ENCODE measurements around the gene SH3BP4. TPM values are rescaled to one million over a fixed set of nuclear protein-coding genes. Genes with fewer than 3 reads are reported as not detected.
"Not testable (repeated sequence)": the region's sequence is repeated elsewhere in the genome, so short reads cannot be mapped to it uniquely, and the experiment has no call there.

SH3BP4 gene
- total RNA-seq, 1 experiment from 2014 or later: 89.1 TPM

DNA sequence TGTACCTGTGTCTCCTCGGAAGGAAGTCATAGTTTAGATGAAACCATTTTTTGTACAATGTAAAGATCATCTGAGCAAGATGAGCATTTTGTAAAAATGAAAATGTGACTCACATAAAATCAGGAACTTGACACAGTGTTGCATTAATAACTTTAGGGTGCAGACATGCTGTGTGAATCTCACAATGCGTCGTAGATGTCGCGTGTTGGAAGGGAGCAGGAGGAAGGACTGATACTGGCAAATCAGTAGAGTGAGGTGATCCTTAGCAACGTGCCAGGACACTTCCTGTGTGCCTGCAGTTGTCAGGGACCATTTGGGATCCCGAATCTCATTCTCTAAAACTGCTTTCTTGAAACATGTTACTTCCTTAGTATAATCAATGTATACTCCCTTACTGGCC lies 103.1 kb downstream of the SH3BP4 start:
- DNase-seq (ENCODE audit: low read depth): no peak

DNA sequence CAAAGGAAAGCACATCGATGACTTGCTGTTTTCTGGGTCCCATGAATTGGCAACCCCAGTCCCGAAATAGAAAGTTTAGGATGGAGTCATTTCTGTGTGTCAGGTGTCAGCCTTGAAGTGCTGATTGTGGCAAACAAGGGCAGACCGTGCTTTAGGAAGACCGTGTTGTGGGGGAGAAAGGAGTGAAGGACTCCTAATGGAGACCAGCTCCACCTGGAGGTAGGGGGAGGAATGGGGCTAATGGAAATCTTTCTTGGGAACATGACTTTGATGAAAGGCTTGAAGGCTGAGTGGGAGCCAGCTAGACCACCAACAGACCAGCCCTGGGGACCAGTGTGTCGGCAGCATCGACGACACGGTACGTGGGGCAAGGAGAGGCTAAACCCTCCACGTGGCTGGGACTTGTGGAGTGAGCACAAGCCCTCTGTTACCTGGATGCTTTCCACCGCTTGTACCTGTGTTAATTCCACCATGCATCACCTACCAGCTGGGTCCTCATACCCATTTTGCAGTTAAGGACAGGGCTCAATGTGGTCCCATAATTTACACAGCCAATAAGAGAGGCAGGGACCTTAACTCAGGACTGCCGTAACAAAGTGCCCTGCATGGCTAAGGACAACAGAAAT lies 104.2 kb downstream of the SH3BP4 start:
- DNase-seq (ENCODE audit: low read depth): peak; percentile 52

DNA sequence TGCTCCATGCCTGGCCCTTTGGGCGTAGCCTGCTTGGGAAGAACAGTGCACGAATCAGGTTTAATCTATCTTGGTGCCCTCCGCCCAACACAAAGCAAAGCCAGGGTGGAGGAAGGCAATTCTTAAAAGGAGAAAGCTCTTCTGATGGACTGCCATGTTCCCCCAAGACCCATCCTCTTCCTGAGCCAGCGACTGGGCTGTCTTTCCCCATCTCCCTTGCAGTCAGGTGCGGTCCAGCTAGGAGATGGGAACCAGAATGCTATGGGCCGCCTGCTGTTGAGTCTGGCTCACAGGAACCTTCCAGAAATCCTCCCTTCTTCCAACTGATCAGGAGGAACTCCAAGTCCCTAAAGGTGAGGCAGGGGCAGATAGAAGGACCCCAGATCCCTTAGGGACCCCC lies 105.0 kb downstream of the SH3BP4 start:
- DNase-seq (ENCODE audit: low read depth): no peak

DNA sequence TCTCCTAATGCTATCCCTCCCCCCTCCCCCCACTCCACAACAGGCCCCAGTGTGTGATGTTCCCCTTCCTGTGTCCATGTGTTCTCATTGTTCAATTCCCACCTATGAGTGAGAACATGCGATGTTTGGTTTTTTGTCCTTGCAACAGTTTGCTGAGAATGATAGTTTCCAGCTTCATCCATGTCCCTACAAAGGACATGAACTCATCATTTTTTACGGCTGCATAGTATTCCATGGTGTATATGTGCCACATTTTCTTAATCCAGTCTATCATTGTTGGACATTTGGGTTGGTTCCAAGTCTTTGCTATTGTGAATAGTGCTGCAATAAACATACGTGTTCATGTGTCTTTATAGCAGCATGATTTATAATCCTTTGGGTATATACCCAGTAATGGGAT lies 105.8 kb downstream of the SH3BP4 start:
- DNase-seq (ENCODE audit: low read depth): not testable (repeated sequence)

DNA sequence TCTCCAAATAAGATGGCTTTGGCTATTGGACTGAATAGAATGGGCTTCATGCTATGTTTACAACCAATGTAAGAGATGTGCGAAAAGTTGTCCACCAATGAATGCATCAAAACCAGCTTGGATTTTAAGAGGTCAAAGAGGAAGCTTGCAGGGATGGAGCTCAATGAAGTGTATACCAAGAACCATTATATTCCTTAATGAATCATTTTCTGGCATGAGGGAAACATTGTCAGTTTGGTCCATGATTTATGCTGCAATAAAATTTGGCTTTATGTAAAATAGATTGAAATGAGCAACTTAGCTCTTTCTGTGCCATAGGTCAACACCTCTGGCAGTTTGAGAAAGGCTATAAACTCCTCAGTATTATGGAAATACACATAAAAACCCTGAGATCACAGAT lies 107.3 kb downstream of the SH3BP4 start:
- peak; percentile 67 for DNase-seq (ENCODE audit: low read depth)

DNA sequence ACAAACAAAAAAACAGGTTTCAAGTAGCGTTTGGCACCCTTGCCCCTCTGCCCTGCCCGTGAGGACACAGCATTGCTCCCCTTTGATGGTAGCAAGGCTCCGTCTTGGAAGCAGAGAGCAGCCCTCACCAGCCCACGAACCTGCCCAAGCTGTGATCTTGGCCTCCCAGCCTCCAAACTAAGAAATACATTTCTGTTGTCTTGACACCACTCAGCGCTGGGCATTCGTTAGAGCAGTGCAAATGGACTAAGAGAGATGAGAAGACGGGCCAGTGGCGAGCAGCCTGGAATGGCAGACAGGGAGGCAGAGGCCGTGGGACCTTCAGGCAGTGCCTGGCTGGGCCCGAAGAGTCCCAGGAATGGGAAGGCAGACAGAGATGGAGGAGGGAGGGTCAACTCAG lies 109.8 kb downstream of the SH3BP4 start:
- no peak for DNase-seq (ENCODE audit: low read depth)

DNA sequence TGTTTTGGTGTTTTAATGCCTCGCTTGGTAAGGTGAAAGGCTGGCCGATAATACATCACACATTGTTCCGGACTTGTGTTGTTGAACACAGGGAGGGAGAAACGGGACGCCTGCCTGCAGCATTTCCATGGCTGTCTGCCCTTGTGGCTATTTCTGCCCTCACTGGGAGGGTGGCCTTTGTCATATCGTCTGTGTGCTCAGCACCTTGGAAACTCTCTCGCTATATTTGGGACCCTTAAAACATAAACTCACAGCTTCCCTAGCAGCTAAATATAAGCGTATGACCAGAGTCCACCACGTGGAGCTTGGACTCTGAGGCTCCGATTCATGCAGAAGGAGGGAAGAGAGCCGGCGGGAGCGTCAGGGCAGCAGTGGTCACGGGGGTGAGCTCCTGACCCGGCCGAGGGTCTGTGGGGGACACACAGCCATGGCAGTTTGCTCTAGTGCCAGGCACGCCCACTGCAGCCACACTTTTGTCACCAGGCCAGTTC lies 111.7 kb downstream of the SH3BP4 start:
- DNase-seq (ENCODE audit: low read depth): no peak

DNA sequence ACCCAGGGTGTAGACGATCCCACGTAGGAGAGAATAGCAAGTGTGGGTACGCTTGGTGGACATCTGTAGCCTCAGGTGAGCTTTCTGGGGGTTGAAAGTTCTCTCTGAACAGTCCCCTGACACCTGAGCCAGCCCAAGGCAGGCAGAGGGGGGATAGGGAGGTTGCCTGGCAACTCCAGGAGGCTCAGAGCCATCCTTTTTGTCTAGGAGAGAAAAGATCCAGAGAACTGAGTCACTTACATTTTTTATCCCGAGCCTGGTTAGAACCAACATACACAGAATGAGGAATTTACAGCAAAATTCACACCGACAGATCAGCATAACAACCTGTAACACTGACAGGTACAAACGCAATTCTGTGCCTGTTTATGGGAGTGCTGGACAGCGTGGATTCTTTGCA lies 113.2 kb downstream of the SH3BP4 start:
- no peak for DNase-seq (ENCODE audit: low read depth)

DNA sequence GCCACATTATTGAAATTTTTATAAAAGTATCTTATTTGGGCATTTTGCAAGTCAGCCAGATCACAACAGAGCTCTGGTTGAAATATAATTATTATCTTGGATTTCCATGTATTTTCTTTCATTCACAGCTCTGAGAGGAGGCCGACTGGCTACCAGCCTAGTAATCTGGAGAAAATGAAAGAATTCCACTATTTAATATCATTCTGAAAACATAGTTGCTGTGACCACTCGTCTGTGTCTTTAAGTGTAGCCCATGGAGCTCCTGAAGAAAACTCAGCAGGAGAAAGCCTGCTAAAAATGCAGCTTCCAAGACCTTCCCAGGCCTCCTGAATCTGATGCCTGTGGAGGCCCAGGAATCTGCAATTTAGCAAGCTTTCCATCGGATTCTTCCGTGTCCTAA lies 114.7 kb downstream of the SH3BP4 start:
- DNase-seq (ENCODE audit: low read depth): no peak

DNA sequence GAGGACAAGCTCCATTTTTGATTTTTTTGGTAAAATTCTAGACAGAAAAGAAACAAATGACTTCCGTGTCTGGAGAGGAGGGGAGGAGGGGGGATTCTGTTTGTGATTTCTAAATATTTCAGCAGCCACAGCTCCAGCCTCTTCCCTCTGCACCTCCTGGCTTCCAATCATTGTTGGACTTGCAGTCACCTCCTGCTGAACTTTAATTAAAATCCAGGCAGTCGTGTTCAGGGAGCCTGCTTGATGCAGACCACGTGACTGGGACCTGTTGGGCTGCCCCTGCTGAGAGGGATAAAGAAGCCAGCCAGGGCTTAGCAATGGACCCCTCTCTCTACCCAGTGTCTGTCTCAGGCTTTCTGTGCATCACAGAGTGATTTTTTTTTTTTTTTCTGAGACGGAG lies 115.1 kb downstream of the SH3BP4 start:
- no peak for DNase-seq (ENCODE audit: low read depth)

DNA sequence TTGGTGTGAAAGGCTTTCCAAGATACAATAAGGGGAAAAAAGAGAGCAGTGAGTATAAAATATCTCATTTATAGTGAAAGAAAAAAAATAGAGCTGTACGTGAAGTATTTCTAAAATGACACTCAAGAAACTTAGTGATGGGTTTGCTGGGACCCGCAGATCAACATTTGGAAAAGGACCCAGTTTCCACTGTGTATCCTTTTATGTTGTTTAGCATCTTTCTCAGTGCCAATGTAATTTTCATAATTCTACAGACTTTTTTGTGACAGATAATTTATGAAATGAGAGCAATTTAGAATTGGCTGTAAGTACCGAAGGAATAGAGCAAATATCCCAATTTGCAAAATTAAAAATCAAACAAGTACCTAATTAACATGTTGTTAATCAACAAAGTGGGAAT lies 116.9 kb downstream of the SH3BP4 start:
- DNase-seq (ENCODE audit: low read depth): no peak

DNA sequence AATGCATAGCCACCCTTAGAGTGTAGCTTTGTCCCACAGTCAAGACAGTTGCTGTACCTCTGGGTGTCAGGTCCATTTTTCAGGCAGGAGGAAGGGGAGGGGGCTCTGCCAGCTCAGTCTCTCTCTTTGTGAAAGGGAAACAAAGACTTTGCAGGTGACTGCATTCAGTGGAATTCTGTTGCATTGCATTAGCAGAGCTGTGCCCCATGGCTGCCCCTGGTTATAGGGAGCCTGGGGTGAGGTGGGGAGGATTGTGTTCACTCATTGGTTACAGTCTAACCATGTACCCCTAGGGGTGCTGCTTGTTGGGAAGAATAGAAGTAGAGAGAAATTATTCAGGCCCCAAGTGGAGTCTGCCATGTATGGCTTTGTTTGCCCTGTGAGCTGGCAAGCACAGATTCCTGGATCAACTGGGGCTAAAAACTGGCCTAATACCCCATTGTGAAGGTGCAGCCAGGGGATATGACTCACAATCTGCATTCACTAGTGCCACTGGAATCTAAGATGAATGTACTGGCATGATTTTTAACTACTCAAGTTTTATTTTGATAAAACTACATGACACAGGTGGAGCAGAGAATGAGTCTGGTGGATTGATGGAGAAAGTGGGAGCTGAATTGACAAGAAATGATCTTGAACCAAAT lies 118.4 kb downstream of the SH3BP4 start:
- peak; percentile 69 for DNase-seq (ENCODE audit: low read depth)

DNA sequence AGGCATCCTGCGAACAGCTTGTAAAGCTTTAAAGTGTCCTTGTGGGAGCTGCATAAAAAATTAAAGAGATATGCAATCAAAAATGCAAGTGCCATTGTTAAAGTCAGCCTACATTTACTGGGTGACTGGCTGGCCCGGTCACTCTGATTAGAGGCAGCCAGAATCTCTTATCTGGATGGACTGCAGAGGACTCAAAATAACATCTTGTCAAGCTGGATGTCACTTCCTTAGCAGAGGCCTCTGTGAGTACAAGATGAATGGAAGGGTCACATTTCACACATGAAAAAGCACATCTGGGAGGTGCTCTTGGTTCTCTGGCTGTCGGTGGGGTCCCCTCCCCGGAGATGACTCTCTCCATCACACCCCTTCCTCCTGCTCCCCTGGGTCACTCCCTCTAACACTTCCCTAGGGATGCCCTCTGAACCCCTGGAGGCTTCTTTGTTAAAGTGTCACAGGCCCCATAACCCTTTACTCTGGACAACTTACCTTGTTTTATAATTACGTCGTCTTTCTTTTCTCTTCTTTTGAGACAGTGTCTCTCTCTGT lies 122.1 kb downstream of the SH3BP4 start:
- no peak for DNase-seq (ENCODE audit: low read depth)

DNA sequence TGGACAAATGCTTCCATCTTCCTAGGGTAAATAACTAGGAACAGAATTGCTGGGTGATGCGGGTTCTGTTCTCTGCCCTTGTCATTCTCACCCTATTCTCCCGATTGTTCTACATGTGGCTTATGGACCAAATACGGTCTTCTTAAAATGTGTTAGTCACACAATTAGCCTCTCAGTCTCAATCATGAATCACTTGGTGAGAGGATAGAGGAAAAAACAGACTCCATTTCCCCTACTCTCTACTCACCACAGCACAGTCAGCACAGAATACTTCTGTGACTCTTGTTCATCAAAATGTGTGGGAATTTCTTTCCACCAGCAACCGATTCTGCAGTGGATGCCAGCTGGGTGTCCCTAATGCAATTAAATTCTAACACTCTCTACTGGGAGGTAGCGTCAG lies 125.2 kb downstream of the SH3BP4 start:
- no peak for DNase-seq (ENCODE audit: low read depth)

DNA sequence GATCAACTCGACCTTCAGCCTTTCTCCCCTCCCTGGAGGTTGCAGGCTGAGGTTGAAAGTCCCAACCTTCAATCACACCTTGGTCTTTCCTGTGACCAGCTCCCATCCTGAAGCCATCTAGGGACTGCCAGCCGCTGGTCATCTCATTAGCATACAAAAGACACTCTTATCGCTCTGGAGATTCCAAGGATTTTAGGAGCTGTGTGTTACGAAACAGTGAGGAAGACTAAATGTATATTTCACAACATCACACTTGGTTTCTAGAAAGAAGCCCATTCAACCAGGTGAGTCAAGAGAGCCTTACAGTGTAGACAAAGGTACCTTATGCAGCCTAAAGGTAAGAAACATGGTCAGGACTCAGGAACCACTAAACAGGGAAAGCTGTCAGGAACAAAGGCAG lies 126.4 kb downstream of the SH3BP4 start:
- no peak for DNase-seq (ENCODE audit: low read depth)

DNA sequence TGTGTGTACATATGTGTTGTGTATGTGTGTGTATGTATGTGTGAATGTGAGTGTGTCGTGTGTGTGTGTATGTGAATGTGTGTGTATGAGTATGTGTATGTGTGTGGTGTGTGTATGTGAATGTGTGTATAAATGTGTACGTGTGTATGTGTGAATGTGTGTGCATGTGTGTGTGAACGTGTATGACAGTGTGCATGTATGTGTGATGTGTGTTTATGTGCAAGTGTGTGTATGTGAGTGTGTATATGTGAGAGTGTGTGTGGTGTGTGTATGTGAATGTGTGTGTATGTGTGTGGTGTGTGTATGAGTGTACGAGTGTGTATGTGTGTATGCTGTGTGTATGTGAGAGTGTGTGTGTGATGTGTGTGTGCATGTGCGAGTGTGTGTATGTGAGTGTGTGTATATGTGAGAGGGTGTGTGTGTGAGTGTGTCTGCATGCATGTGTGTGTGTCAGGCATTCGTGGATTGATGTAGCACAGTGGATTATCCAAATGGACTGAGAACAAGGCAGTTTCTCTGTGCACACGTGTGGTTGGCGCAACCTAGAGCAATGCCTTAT lies 127.2 kb downstream of the SH3BP4 start:
- no peak for DNase-seq (ENCODE audit: low read depth)

DNA sequence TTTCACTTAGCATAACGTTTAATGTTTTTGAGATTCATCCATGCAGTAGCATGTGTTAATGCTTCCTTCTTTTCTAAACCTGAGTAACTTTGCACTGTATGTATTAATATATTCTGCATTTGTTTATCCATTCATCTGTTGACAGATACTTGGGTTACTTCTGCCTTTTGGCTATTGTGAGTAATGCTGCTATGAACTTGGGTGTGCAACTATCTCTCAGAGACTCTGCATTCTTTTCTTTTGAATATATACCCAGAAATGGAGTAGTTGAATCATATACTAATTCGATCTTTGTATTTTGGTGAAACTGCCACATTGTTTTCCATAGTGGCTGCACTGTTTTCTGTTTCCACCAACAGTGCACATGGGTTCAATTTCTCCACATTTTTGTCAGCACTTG lies 128.3 kb downstream of the SH3BP4 start:
- peak; percentile 19 for DNase-seq (ENCODE audit: low read depth)

DNA sequence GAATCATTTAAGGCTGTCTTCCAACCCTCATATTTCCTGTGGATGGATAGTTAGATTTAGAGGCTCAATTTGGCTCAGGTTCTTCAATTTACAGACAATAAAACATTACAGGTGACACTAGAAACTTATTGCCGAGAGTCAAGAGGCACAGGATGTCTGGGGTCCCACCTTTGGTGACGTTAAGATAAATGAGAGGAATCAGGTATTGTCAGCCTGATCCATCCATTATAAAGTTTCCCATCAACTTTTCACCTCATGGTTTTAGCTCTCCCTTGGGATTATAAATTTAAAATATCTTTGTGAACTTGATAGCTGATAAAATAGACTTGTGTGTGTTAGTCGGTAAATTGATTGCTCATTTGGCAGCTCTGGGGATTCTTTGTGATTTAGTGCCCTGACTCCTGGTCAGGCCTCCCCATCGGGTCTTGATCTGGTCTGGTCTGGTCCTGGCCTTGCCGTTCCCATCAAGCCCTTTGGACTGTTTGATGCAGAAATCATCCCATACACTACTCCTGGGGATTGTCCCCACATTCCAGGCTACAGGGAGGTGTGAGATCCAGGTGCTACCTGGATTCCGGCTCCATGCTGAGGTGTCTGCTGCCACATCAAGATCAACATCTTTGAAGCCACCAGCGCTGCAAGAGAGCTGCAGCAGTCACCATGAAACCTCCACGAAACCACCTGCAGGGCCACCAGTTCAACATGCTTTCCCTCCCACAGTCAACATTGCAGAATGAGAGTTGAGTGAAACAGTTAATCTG lies 130.9 kb downstream of the SH3BP4 start:
- DNase-seq (ENCODE audit: low read depth): no peak

DNA sequence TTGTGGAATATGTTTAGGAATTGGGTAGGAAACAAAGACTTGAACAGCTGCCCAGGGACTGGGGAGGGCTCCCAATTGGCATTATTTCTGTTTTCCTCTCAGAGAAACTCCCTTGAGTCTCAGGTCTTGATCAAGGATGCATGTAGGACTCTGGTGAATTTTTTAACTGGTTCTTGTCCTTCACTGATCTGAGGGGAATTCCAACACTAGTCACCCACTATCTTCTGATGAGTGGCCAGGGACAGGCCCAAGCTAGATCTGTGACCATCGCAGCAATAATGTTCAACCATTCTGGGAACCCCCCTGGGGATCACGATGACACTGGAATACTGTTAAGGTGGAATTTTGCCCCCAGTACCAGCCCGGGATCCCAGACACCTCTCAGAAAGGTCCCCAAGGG lies 132.0 kb downstream of the SH3BP4 start:
- DNase-seq (ENCODE audit: low read depth): no peak

DNA sequence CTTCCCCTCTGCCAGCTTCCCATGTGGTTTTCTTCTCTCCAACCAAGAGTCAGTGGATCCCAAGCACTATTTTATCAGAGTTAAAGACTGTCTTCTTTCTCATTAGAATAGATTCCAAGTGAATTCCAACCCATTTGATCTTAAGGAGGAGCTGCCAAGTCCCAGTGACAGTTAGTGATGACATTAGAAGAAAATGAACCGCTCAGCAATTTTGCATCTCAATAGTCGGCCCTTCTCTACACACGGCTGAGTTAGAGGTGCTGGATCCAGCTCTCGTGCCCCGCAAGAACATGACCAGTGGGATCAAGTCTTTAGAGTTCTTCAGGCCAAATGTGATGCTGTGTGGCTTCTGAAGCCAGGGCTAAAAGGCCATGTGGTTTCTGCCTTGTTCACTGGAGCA lies 132.6 kb downstream of the SH3BP4 start:
- no peak for DNase-seq (ENCODE audit: low read depth)

DNA sequence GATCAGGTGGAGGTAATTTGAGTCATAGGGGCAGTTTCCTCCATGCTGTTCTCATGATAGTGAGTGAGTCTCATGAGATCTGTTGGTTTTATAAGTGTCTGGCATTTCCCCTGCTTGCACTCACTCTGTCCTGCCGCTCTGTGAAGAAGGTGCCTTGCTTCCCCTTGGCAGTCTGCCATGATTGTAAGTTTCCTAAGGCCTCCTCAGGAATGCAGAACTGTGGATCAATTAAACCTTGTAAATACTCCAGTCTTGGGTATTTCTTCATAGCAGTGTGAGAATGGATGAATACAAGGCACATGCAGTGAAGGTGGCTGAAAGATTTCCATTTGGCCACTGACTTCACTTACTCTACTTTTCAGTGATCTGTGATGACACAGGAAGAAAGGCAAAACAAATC lies 133.7 kb downstream of the SH3BP4 start:
- no peak for DNase-seq (ENCODE audit: low read depth)

DNA sequence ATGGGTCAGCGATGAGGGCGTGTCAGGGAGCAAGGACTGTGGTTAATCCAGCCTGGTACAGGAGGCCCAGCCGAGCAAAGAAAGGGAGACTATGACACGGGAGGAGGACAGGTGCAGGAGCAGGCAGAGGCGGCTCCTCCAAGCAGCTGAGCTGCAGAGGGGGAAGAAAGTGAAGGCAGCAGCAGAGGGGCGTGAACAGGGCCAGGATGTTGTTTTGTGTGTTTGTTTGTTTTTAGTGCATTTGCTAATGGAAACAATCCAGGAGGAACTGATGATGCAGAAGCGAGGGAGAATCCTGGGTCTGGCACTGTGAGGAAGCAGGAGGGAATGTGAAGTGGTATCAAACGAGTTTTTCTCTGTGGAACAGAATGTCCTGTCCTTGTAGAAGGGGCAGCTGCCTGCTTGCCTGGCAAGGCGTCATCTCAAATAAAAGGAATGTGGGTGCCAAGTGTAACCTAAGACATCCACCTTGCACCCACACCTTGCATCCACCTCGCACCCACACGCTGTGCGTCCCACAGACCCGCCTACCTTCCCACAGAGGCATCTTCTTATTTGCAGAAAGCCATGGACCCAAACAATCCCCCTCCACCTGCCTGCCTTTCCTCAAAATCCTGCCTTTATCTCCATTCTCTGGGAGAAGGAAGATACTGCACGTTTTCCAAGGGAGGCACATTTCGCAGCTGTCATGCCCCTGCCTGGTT lies 134.8 kb downstream of the SH3BP4 start:
- no peak for DNase-seq (ENCODE audit: low read depth)
